Measurements from ENCODE around the gene HGD. TPM values are rescaled to one million over a fixed set of nuclear protein-coding genes. Genes with fewer than 3 reads are reported as not detected.

Gene HGD
- total and polyA plus RNA-seq, 2 of the 13 experiments (the other 11 are each of a cell fraction or from before 2014, with no cell fraction given) = 265 to 398 TPM

GRCh38 chr3:120678331-120678947 is 3.6 kb downstream of the HGD start (continued):
- TF ChIP-seq ZNF644 (CRISPR knock-in tag; IDR thresholded peaks at IDR 0.05; ENCODE audit: low read depth) (peak; percentile 33; the same call in 1 of the 2 replicates), ZNF142 (CRISPR knock-in tag; IDR thresholded peaks at IDR 0.05) (no peak), HBP1 (CRISPR knock-in tag; IDR thresholded peaks at IDR 0.05; ENCODE audit: low read depth) (no peak), PHF20 (CRISPR knock-in tag; IDR thresholded peaks at IDR 0.05) (no peak), ZNF629 (CRISPR knock-in tag; conservative IDR thresholded peaks at IDR 0.05) (no peak; the same call in 1 of the 2 replicates), MED1 (CRISPR knock-in tag; IDR thresholded peaks at IDR 0.05) (peak; percentile 89), U2AF2 (IDR thresholded peaks at IDR 0.05; ENCODE audit: low read depth, low read length) (no peak), ZNF766 (CRISPR knock-in tag; IDR thresholded peaks at IDR 0.05; ENCODE audit: borderline replicate concordance) (peak; percentile 32; the same call in 1 of the 2 replicates), ZNF446 (CRISPR knock-in tag; IDR thresholded peaks at IDR 0.05) (no peak), STAG1 (CRISPR knock-in tag; IDR thresholded peaks at IDR 0.05) (peak; percentile 13; the same call in 1 of the 2 replicates), ZBTB25 (CRISPR knock-in tag; IDR thresholded peaks at IDR 0.05) (peak; percentile 33; the same call in 1 of the 2 replicates), FOXA1 (IDR thresholded peaks at IDR 0.05) (no peak), FOXA1 (CRISPR knock-in tag; IDR thresholded peaks at IDR 0.05) (no peak), PAF1 (CRISPR knock-in tag; IDR thresholded peaks at IDR 0.05) (no peak), SYNCRIP (IDR thresholded peaks at IDR 0.05; ENCODE audit: insufficient read depth, low read depth, low read length) (no peak), CHD4 (IDR thresholded peaks at IDR 0.05; ENCODE audit: borderline replicate concordance, low read length) (peak; percentile 43; the same call in 1 of the 2 replicates), RORA (CRISPR knock-in tag; IDR thresholded peaks at IDR 0.05) (no peak), ARID3A (IDR thresholded peaks at IDR 0.05; ENCODE audit: low read depth, low read length) (peak; percentile 55), SRF (IDR thresholded peaks at IDR 0.05; ENCODE audit: low read depth, low read length) (no peak), HMG20A (CRISPR knock-in tag; IDR thresholded peaks at IDR 0.05; ENCODE audit: borderline replicate concordance) (peak; percentile 75; the same call in 1 of the 2 replicates), HOXA5 (CRISPR knock-in tag; IDR thresholded peaks at IDR 0.05) (peak; percentile 64), ZNF816 (CRISPR knock-in tag; IDR thresholded peaks at IDR 0.05; ENCODE audit: borderline replicate concordance) (peak; percentile 22; the same call in 1 of the 2 replicates)

Measured in HepG2 (cell line).